Myocyte (in vitro differentiated cells): Measurements from ENCODE around the gene CNOT10. TPM values are rescaled to one million over a fixed set of nuclear protein-coding genes. Genes with fewer than 3 reads are reported as not detected.
"Not testable (repeated sequence)": the region's sequence is repeated elsewhere in the genome, so short reads cannot be mapped to it uniquely, and the experiment has no call there.

Experiments
- DNase-seq: peaks from one replicate; pipeline ENCODE4 v3.0.0-alpha.2; 2012; ENCODE audit warnings: low read depth
- total RNA-seq: library from RNA; depleted of rRNA; stranded (reverse); fragments of >200 nt; gene quantifications from 2 replicates; pipeline ENCODE4 v1.2.3, GENCODE V29; 2014

The CNOT10 gene
- total RNA-seq, 1 donor from 2014 or later, result 14.7 TPM

GRCh38 chr3:32691847-32692246 lies 6.9 kb downstream of the CNOT10 start:
- no peak for DNase-seq

- no peak for DNase-seq
These were observed 11.5 kb downstream of the CNOT10 start for GRCh38 chr3:32696523-32696922.

GRCh38 chr3:32698506-32698905 lies 13.5 kb downstream of the CNOT10 start:
- DNase-seq, result no peak

GRCh38 chr3:32699429-32699828 lies 14.4 kb downstream of the CNOT10 start:
- DNase-seq, result no peak

GRCh38 chr3:32700244-32700643 lies 15.3 kb downstream of the CNOT10 start:
- DNase-seq, result no peak

- peak; percentile 13 for DNase-seq
These were observed 18.5 kb downstream of the CNOT10 start for GRCh38 chr3:32703491-32703972.

- DNase-seq, result no peak
These were observed 20.2 kb downstream of the CNOT10 start for GRCh38 chr3:32705232-32705631.

- DNase-seq, result peak; percentile 33
These were observed 21.5 kb downstream of the CNOT10 start for GRCh38 chr3:32706348-32707025.

GRCh38 chr3:32707026-32707370 lies 22.0 kb downstream of the CNOT10 start:
- no peak for DNase-seq

- DNase-seq, result no peak
These were observed 23.8 kb downstream of the CNOT10 start for GRCh38 chr3:32708672-32709283.

GRCh38 chr3:32709346-32709745 lies 24.4 kb downstream of the CNOT10 start:
- DNase-seq, result peak; percentile 89

GRCh38 chr3:32712506-32713055 lies 27.6 kb downstream of the CNOT10 start:
- DNase-seq, result no peak

GRCh38 chr3:32713181-32713580 lies 28.2 kb downstream of the CNOT10 start:
- DNase-seq, result no peak

- DNase-seq, result no peak
These were observed 34.3 kb downstream of the CNOT10 start for GRCh38 chr3:32719335-32719734.

- DNase-seq, result no peak
These were observed 34.9 kb downstream of the CNOT10 start for GRCh38 chr3:32719931-32720330.

- DNase-seq, result no peak
These were observed 40.7 kb downstream of the CNOT10 start for GRCh38 chr3:32725721-32726120.

- peak; percentile 34 for DNase-seq
These were observed 48.7 kb downstream of the CNOT10 start for GRCh38 chr3:32733631-32734229.

GRCh38 chr3:32734756-32735155 lies 49.8 kb downstream of the CNOT10 start:
- no peak for DNase-seq

GRCh38 chr3:32743470-32743869 lies 58.5 kb downstream of the CNOT10 start:
- DNase-seq, result not testable (repeated sequence)

GRCh38 chr3:32743934-32744333 lies 58.9 kb downstream of the CNOT10 start:
- DNase-seq, result peak; percentile 36

- no peak for DNase-seq
These were observed 66.4 kb downstream of the CNOT10 start for GRCh38 chr3:32751377-32751776.

- DNase-seq, result no peak
These were observed 70.8 kb downstream of the CNOT10 start for GRCh38 chr3:32755761-32756160.
